Measurements from ENCODE around the gene NFE2L2.

The NFE2L2 gene

GRCh38 chr2:177242121-177242987, 22.2 kb downstream of the NFE2L2 start:
- TF ChIP-seq, protein P1, sequence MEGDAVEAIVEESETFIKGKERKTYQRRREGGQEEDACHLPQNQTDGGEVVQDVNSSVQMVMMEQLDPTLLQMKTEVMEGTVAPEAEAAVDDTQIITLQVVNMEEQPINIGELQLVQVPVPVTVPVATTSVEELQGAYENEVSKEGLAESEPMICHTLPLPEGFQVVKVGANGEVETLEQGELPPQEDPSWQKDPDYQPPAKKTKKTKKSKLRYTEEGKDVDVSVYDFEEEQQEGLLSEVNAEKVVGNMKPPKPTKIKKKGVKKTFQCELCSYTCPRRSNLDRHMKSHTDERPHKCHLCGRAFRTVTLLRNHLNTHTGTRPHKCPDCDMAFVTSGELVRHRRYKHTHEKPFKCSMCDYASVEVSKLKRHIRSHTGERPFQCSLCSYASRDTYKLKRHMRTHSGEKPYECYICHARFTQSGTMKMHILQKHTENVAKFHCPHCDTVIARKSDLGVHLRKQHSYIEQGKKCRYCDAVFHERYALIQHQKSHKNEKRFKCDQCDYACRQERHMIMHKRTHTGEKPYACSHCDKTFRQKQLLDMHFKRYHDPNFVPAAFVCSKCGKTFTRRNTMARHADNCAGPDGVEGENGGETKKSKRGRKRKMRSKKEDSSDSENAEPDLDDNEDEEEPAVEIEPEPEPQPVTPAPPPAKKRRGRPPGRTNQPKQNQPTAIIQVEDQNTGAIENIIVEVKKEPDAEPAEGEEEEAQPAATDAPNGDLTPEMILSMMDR (IDR thresholded peaks at IDR 0.05), result no peak
- TF ChIP-seq ZFX (IDR thresholded peaks at IDR 0.05; ENCODE audit: borderline replicate concordance), result no peak
- peak overlapping the region; percentile 60 for H3K27ac ChIP-seq

DNA sequence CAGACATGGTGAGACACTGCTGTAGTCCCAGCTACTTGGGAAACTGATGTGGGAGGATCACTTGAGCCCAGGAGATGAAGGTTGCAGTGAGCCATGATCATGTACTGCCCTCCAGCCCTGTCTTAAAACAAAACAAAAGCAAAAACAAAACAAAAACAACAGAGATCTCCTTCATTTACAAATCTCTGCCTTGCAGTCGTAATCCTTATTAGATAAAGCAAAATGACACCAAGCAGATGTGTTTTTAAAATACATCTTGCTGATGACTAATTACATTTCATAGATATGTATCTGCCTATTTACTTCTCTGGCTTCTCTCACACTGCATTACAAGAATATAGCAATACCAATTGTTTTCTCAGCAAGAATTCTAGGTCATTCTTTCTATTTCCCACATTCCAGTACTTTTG, 22.8 kb downstream of the NFE2L2 start:
- no peak for TF ChIP-seq ZFX (IDR thresholded peaks at IDR 0.05; ENCODE audit: borderline replicate concordance)
- TF ChIP-seq, protein P1 (IDR thresholded peaks at IDR 0.05), result no peak
- peak overlapping the region; percentile 60 for H3K27ac ChIP-seq

DNA sequence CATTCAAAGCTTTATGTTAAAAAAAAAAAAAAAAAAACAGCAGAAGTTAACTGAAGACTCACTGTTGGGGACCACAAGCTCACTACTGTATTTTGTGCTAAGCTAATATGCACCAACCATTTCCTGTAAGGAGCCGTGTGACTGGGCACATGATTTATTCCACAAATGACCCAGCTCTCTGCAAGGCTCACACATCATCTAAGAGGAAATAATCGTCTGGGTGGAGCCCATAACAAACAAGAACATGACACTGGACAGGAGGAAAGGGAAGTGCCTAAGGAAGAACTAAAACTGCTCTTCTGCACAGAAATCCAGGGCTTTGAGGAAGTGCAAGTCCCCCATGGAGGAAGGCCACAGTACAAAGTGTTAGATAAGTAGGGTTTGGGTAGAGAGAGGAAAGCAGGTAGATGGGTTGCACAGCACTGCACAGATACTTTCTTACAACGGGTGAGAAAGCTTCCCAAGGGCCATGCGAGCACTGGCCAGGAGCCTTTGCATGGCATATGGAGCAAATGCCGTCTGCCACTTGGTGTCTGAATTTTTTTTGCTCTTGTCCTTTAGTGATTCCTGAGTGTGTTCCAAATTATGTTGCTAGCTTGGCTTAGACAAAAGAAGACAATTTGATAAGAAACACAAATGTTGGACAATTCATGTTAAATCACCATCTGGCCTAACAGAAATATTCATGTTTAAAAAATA, 24.4 kb downstream of the NFE2L2 start:
- TF ChIP-seq, protein P1 (IDR thresholded peaks at IDR 0.05), result no peak
- TF ChIP-seq ZFX (IDR thresholded peaks at IDR 0.05; ENCODE audit: borderline replicate concordance), result no peak
- peak overlapping the region; percentile 40; the same call in 1 of the 2 replicates for H3K27ac ChIP-seq

DNA sequence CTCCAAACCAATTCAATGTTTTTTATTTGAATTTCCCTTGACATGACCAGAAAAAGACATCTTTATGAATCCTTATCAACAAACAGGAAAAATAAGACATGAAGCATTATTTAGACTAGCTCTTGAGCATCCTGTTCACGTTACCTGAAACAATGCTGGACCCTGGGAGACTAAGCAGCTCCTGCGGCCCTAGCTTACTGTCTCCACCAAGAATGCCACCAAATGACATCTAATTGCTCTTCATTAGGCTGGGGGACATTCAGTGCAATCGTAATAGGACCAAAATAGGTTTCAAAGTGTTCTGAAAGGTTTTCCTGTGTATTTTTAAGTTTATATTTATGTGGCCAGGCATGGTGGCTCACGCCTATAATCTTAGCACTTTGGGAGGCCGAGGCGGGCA, 25.5 kb downstream of the NFE2L2 start:
- no peak overlapping the region for H3K27ac ChIP-seq
- no peak for TF ChIP-seq ZFX (IDR thresholded peaks at IDR 0.05; ENCODE audit: borderline replicate concordance)
- TF ChIP-seq, protein P1 (IDR thresholded peaks at IDR 0.05), result no peak

GRCh38 chr2:177237932-177238331, 26.6 kb downstream of the NFE2L2 start:
- H3K27ac ChIP-seq, result no peak overlapping the region
- TF ChIP-seq, protein P1 (IDR thresholded peaks at IDR 0.05), result no peak
- no peak for TF ChIP-seq ZFX (IDR thresholded peaks at IDR 0.05; ENCODE audit: borderline replicate concordance)

GRCh38 chr2:177235855-177236437, 28.6 kb downstream of the NFE2L2 start:
- TF ChIP-seq ZFX (IDR thresholded peaks at IDR 0.05; ENCODE audit: borderline replicate concordance), result no peak
- TF ChIP-seq, protein P1 (IDR thresholded peaks at IDR 0.05), result no peak

More at GRCh38 chr2:177235855-177236437, 28.6 kb downstream of the NFE2L2 start:
- no peak overlapping the region for H3K27ac ChIP-seq

All from 22Rv1 (cell line).